Measurements from ENCODE around the gene LMX1A.

DNA sequence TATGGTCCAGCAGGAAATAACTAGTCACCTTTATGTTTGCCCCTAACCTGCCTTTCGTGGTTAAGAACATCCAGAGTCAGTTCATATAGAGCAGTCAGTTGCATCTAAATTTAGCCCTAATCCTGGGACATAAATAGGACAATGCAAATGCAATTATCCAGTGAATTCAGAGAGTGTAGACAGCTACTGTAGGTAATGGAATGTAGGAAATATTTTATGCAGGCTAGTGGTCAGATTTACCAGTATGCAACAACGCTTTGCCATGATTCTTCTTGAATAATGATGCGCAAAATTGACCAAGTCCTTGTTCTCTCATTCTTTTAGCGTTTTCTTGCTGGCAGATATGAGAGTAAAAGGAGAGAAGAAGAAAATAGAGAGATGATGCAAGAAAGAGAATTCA lies 165.4 kb downstream of the LMX1A start:
- TF ChIP-seq, protein P1, sequence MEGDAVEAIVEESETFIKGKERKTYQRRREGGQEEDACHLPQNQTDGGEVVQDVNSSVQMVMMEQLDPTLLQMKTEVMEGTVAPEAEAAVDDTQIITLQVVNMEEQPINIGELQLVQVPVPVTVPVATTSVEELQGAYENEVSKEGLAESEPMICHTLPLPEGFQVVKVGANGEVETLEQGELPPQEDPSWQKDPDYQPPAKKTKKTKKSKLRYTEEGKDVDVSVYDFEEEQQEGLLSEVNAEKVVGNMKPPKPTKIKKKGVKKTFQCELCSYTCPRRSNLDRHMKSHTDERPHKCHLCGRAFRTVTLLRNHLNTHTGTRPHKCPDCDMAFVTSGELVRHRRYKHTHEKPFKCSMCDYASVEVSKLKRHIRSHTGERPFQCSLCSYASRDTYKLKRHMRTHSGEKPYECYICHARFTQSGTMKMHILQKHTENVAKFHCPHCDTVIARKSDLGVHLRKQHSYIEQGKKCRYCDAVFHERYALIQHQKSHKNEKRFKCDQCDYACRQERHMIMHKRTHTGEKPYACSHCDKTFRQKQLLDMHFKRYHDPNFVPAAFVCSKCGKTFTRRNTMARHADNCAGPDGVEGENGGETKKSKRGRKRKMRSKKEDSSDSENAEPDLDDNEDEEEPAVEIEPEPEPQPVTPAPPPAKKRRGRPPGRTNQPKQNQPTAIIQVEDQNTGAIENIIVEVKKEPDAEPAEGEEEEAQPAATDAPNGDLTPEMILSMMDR (IDR thresholded peaks at IDR 0.05) = no peak
- TF ChIP-seq POLR2A (IDR thresholded peaks at IDR 0.05) = no peak

Data from Peyer's patch (tissue), 4 donors.